Activated gamma-delta T cell treated with anti-CD3 and anti-CD28 coated beads, Interleukin-2, amount 50 U/mL, for 16 hours (primary cell): ENCODE results near the gene TNFRSF11A.

ENCODE experiments used
- DNase-seq: peaks from one replicate; pipeline ENCODE4 v3.0.0-alpha.2; 2020; ENCODE audit warnings: low read depth

The TNFRSF11A gene

DNA sequence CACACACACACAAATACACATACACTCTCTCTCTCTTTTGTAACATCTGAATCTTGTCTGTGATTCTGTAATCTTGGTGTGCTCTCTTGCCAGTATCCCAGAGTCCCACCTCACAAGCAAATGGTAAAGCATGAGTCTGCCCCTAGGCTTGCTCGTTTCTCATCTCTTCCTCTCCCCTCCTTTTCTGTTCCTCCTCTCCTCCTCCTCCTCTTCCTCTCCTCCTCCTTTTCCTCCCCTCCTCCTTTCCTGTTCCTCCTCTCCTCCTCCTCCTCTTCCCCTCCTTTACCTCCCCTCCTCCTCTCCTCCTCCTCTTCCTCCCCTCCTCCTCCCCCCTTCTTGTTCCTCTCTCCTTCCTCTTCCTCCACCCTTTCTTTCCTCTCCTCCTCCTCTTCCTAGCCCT, 59.0 kb downstream of the TNFRSF11A start:
- DNase-seq = no peak

DNA sequence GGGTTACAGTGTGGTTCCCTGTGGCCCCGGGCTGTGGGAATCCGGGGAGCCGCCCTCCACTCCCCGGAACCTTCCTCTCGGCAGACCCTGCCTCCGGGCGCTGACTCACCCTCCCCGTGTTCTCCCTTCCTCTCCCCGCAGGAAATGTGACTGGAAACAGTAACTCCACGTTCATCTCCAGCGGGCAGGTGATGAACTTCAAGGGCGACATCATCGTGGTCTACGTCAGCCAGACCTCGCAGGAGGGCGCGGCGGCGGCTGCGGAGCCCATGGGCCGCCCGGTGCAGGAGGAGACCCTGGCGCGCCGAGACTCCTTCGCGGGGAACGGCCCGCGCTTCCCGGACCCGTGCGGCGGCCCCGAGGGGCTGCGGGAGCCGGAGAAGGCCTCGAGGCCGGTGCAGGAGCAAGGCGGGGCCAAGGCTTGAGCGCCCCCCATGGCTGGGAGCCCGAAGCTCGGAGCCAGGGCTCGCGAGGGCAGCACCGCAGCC, 59.5 kb downstream of the TNFRSF11A start:
- no peak for DNase-seq

DNA sequence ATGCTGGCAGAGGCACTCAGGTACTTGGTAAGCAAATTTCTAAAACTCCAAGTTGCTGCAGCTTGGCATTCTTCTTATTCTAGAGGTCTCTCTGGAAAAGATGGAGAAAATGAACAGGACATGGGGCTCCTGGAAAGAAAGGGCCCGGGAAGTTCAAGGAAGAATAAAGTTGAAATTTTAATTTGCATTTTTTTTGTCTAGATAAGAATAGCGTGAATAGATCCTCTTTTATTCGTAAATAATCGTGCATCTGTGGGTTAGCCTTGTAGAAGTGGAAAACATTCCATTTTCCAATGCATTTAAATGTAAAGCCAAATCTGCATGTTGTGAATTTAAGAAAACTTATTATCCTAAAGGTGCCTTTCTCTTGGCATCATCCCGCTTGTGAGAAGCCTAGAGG, 61.0 kb downstream of the TNFRSF11A start:
- DNase-seq = no peak

DNA sequence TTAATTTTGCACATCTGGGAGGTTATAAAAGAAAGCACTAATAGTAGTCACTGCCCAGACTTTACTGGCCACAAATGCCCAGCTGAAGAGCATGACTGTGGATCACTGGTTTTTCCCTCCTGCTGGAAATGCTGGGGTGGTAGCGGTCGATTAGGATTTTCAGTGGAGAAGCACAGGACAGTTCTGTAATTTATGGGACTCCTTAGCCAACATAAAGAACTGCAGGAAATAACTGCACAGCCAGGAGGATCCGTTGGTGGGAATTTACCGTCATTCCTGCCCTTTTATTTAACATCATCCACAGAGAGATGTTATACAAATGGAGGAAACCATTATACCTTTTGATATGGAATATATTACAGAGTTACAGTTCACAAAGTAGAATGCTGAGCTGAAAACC, 61.5 kb downstream of the TNFRSF11A start:
- DNase-seq = no peak

DNA sequence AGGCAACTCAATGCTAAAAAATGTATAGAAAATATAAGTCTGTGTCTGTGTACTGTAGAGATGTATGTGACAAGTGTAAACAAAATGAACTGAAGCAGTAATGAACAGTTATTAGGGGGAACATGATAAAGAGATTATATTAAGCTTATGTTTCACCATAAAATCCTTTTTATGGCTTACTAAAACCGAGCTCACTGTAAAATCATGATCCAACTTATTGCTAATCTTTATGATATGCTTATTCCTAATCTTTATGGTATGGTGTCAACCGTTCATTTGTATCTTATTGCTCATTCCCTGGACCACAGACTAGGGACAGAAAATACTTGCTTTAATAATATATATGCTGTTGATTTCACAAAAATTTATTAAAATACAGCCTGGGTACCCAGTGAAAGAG, 62.1 kb downstream of the TNFRSF11A start:
- no peak for DNase-seq

DNA sequence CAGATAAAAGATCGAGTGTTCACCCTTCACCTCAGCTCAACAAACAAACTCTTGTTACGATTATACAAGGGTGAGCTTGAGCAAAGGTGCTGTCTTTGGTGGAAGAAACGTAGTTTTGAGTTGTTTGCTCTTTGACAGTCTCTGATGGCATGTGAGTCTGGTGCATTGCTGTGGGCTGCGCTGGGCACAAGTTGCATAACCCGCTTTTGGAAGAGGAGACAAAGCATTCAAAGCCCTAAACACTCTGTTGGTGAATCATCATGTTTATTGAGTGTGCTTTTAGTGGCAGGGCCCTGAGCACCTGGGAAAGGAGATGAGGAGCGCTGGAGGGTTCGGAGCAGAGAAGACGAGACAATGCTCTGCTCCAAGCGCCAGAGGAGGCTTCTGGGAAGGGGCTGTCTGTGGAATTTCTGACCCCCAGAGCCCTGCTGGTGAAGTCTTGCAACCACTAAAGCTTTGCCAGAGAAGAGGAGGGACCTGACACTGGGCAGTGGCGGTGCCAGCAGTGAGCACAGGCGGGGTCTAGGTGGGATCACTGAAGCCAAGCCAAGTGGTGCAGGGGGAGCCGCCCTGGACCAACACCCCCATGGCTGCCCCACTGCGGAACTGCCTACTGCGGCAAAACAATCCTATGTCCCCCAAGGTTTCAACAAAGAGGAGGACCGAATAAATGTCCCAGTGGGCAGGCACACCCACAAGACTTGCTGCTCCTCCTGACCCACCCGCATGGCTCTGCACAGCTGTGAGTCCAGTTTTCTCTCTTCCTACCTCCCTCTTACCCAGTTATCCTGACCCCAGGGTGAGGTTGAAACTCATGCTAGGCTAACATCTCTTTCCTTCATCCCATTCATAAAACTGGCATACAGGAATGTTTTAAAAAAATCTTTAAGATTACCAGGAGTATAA, 64.0 kb downstream of the TNFRSF11A start:
- no peak for DNase-seq

DNA sequence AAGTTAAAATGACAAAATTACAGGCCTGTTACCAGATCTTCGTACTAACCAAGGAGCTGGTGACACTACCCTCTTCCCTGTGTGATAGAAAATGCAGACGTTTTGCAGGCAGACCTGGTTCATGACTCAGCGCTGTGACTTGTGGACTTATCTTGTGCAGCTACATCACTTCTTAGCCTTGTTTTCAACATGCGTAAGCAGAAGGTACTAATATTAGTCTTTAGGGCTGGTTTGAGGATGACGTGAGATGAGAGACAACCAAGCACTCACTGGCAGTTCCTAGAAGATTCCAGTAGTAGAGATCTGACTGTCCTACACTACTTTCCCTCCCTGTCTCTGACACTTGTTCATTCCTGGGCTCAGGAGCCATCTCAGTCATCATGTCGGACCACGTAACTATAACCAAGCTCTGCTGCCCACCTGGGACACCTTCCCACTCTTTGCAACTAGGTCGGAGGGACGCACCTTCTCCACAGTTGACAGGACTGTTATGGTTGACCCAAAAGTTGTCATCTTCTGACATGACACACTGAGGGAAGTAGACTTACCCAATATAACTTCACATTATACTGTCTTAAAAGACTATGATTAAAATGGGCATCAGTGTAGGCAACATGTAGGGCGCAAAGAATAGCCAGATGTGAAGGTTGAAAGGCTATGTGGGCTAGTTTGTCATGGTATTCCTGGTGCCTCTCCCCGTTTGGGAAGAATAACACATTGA, 64.8 kb downstream of the TNFRSF11A start:
- DNase-seq = no peak

DNA sequence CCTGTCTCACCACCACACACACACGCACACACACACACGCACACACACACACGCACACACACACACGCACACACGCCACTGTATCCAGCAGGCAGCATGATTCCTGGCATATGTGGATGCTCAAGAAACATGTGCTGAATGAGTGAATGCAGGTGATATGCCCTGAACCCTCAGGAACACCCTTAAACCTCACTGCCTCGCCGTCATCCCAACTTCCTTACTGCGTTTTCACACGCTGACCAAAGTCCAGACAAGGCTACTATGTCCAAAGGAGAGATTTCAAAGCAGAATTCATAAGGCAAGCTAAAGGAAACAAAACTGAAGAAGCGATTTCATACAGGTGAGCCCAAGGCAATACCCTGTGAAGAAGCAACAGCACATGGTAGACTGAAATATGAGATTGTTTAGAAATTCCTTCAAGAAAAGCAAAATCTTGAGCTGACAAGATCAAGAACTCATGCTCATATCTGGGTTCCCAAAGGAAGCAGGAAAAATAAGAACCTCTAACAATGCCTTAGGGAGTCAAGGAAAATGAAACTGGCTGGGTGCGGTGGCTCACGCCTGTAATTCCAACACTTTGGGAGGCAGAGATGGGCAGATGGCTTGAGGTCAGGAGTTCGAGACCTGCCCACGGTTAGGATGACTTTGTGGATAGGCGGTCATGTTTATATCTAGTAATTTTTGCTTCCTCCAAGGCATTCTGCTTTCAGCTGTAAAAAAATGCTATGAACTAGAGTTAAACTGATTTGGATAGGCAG, 69.1 kb downstream of the TNFRSF11A start:
- DNase-seq = no peak

DNA sequence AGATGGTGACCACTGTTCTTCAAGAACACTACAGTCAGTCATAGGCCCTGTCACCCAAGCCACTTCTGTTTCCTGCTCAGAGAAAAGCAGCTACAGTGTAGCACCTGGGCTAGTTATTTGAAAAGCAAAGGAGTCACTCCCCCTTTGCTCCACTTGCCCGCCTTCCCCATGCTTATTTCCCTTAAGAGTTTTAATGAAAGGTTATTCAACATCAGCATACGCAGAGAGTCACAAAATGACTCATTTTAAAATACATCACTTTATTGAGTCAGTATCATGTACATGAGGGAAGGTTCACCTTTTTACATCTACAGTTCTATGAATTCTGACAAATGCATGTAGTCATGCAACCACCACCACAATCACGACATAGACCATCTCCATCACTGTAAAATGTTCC, 71.3 kb downstream of the TNFRSF11A start:
- no peak for DNase-seq

DNA sequence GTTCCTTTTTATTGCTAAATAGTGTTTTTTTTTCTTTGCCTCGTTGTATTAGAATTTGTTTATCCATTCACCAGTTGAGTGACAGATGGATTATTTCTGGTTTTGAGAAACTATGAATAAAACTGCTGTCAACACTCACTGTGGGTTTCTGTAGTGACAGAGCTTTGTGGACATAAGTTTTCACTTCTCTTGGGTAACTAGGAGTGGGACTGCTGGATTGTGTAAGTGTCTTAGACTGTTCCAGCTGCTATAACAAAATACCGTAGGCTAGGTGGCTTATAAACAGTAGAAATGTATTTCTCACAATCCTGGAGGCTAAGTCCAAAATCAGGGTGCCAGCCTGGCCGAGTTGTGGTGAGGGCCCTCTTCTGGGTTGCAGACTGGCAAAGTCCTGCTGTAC, 71.9 kb downstream of the TNFRSF11A start:
- DNase-seq = no peak

DNA sequence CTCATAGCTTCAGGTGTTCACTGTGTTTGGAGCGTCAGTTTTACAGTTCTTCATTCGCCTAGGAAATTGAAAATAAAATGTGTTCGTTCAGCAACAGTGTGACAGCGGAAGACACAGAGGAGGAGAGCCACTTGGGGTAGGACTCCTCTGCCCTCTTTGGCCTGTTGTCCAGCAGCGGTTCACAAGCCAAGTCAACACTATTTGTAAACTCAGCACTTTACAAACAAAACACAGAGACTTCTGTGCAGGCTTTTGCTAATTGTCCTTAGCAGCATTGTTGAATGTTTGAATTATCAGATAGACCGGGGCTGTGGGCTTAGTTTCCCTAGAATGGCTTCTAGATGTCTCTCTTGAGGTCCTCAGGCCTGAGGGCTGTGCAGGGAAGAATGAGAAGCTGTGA, 73.2 kb downstream of the TNFRSF11A start:
- DNase-seq = no peak

DNA sequence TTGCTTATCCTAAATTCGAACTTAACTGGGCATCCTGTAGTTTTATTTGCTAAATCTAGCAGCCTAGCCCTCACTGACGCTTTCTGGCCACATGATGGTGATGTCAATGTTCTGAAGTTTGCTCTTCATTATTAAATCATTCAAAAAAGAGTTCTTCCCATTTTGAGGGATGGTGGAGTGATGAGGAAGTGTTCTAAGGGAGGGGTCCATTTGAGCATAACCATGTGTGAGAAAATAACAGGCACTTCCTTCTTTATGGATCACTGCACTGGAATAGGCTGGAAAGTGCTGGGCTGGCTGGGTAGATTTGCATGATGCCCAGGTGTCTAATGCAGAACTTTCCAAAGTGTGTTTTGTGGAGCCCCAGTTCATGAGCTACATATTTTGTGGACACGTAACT, 74.2 kb downstream of the TNFRSF11A start:
- no peak for DNase-seq

DNA sequence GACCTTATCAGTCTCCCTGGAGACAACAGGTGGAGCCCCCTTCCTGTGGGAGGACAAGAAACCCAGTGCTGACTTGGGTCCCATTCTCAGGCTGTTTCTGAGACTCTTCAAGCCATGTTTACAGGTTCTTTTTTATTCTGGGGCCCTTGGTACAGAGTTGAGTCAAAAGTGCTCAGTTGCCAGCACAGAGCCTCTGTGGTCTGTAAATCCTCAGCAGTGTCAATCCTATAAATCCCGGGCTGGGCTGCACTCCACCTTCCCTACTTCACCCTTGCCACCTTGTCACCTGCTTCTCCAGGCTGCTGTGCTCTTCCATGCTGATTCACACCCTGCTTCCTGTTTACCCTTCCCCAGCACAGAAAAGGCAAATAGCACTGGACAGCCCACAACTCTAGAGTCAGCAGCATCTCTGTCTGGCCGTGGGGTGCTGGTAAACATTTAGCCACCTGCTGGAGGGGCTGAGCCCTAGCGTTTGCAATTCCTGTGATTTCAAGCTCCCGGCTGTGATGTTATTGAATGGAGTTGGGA, 74.7 kb downstream of the TNFRSF11A start:
- DNase-seq = no peak

DNA sequence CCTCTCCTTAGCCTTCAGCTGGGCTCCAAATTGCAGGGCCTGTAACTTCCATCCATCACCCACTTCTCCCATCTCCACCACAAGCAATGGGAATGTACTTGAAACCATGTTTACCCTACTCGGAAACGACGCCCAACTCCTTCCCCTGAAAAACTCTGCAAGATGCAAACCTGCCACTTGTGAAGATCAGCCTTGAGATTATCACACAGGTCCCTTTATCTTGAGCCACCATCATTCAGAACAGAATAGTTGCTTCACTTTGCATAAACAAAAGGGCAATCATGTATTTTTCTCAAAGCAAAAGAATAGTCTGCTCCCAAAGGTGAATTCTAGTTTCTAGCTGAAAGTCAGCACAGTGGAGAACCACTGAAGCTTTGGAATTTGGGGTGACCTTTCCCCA, 75.8 kb downstream of the TNFRSF11A start:
- DNase-seq = no peak

DNA sequence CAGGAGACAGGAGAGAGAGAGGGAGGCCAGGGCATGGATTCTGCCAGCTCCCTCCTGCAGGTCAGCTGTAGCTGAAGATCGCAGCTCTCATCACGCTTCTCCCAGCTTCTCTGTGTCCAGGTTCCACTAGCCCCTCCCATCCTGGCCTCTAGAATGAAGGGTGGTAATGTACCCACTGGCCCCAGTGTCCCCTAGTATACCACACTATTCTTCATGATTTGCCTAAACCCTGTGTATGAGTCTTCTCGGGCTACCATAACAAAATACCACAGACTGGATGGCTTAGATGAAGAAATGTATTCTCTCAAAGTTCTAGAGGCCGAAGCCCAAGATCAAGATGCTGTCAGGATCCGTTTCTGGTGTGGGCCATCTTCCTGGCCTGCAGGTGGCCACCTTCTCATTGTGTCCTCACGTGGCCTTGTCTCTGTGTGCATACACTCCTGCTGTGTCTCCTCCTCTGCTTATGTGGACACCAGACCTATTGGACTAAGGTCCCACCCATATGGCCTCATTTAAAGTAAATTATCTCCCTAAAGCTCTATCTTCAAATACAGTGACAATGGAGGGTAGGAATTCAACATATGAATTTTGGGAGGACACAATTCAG, 77.3 kb downstream of the TNFRSF11A start:
- no peak for DNase-seq

DNA sequence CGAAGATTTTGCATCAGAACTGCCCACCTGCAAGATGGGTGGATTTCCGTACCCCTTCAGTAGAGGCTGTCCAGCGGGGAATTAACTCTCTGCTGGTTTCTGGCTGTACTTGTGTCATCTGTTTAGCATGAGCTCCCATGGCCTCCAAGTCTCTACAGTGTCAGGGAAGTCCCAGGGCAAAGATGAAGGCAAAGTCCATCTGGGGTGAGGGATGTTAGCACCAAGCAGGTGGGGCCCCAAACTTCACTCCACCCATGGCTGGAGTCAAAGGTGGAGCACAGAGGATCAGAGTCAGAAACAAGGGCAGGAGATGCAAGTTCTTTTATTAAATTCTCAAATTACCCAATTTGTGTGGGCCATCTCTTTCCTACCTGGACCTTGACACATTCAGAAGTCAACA, 78.0 kb downstream of the TNFRSF11A start:
- no peak for DNase-seq

DNA sequence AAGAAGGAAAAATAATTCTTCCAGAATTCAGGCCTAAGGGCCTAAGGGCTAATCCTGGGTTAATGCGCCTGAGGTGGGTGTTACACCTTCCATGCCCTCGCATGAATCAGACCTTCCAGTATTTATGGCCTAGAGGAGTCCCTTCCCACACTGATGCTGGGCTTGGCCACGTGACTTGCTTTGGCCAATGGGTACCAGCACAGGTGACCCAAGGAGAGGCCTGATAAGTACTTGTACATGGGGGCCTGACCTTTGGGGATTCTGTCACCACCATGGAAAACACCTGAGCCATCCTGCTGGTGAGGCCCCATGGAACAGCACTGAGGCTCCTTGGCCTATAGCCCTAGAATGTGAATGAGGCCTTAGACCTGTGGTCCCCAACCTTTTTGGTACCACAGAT, 79.8 kb downstream of the TNFRSF11A start:
- no peak for DNase-seq

DNA sequence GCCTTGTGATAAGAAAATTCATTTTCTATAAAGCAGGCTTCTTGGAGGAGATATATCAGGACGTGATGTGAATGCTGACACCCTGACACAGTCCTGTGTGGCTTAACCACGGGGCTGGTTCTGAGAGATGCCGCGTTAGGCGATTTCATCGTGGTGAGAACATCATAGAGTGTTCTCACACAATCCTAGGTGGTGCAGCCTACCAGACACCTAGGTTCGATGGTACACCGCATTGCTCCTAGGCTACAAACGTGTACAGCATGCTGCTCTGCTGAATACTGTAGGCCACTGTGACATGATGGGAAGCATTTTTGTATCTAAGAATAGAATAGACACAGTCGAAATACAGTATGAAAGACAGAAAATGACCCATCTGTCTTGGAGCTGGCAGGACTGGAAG, 82.5 kb downstream of the TNFRSF11A start:
- DNase-seq = no peak

DNA sequence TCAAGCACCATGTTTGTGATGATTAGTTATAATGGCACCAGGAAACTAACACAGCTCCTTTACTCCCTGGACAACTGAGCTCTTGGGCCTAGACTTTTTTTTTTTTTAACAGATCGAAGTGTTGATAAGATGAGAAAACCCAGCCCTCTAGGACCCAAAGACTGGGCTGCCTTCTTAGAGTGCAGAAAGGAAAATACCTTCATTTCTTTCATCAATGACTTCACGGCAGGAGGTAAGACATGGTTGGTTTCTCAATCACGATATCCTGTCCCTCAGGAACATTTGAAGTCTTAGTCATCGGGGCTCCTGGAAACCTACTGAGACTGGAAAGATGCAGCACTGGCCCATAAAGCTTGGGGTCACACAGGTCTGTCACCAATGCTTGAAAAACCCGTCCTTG, 84.7 kb downstream of the TNFRSF11A start:
- DNase-seq = no peak

DNA sequence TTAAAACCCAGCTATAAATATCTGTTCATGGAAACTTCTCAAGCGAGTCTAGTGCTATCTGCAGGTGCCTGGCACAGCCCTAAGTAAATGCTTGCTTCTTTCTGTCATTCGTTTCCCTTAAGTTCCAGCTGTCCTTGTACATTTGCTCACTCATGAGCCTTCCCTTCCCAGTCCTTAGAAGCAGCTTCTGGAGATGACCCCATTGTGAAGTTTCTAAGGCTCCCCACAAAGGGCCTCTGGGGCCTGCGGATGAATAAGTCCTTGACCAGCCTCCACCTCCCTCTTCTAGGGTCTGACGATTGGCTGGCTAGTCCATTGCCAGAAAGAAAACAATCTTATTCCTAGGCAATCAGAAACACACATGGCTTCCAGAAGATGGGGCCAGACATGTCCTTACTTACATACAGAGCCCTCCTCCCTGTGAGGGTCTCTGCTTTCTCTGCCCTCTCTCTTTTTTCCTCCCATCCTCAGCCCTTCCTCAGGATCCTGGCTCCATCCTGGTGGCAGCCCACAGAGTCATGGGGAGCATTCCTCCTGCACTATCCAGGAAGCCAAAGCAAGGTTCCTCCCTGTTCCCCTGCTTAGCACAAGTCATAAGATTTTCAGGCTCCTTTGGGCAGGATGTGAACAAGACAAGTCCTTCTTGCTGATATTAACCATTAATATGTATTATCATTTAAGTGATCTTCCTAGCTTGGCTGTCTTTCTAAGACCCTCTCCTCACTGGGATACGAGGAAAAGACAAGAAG, 87.3 kb downstream of the TNFRSF11A start:
- no peak for DNase-seq

DNA sequence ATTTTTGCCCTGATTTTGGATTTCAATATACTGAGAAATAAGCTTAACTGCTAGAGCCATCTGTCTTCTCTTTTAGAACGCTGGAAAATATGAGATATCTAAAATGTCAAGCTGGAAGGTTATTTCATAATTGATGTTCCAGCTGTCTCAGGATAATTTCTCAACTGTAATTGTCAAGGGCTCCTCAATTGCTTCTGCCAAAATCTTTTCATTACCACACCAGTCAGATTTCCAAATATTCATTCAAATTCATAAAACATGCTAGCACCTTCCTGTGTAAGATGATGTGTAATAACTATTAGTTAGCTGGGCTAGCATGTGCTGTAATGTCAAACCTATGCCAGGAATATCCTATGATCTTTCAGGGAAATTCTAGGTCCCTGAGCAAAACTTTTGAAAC, 88.1 kb downstream of the TNFRSF11A start:
- DNase-seq = no peak
